Measurements from ENCODE around the gene NECAB2.
A peak's percentile ranks its signal among the peaks of the same experiment; 100 is the strongest.

DNA sequence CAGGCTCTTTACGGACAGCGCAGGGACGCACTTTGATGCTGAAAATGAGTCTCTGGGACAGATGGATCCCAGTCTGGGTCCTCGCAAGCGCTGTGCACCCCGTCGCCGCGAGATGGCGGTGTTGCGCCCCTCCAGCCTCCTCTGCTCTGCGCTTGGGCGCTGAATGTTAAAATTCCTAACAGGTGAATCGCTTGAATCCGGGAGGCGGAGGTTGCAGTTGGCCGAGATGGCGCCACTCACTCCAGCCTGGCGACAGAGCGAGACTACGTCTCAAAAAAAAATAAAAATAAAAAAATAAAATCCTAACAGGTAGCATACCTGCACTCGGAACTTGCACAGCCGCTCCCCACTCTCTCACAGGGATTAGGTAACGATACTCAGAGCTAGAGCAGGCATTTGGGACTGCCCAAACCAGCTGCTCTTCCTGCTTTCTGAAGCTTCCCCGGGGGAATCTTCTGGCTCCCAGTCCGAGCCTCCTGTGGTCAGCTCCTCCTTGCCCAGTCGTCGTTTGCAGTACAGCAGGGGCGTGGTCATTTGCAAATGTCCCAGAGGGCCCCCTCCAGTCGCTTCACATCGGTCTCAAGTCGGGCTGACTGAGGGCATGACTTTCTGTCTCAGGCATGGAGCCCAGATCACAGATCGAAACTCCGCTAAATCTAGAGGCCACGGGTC, 41.2 kb upstream of the NECAB2 start:
- no peak for TF ChIP-seq POLR2AphosphoS5 (IDR thresholded peaks at IDR 0.05)
- TF ChIP-seq, protein P1, sequence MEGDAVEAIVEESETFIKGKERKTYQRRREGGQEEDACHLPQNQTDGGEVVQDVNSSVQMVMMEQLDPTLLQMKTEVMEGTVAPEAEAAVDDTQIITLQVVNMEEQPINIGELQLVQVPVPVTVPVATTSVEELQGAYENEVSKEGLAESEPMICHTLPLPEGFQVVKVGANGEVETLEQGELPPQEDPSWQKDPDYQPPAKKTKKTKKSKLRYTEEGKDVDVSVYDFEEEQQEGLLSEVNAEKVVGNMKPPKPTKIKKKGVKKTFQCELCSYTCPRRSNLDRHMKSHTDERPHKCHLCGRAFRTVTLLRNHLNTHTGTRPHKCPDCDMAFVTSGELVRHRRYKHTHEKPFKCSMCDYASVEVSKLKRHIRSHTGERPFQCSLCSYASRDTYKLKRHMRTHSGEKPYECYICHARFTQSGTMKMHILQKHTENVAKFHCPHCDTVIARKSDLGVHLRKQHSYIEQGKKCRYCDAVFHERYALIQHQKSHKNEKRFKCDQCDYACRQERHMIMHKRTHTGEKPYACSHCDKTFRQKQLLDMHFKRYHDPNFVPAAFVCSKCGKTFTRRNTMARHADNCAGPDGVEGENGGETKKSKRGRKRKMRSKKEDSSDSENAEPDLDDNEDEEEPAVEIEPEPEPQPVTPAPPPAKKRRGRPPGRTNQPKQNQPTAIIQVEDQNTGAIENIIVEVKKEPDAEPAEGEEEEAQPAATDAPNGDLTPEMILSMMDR (IDR thresholded peaks at IDR 0.05; ENCODE audit: poor library complexity, severe bottlenecking), result peak; percentile 95
- TF ChIP-seq EZH2 (IDR thresholded peaks at IDR 0.05; ENCODE audit: borderline replicate concordance, insufficient read depth, low read length, poor library complexity, severe bottlenecking), result no peak
- TF ChIP-seq, protein P2, sequence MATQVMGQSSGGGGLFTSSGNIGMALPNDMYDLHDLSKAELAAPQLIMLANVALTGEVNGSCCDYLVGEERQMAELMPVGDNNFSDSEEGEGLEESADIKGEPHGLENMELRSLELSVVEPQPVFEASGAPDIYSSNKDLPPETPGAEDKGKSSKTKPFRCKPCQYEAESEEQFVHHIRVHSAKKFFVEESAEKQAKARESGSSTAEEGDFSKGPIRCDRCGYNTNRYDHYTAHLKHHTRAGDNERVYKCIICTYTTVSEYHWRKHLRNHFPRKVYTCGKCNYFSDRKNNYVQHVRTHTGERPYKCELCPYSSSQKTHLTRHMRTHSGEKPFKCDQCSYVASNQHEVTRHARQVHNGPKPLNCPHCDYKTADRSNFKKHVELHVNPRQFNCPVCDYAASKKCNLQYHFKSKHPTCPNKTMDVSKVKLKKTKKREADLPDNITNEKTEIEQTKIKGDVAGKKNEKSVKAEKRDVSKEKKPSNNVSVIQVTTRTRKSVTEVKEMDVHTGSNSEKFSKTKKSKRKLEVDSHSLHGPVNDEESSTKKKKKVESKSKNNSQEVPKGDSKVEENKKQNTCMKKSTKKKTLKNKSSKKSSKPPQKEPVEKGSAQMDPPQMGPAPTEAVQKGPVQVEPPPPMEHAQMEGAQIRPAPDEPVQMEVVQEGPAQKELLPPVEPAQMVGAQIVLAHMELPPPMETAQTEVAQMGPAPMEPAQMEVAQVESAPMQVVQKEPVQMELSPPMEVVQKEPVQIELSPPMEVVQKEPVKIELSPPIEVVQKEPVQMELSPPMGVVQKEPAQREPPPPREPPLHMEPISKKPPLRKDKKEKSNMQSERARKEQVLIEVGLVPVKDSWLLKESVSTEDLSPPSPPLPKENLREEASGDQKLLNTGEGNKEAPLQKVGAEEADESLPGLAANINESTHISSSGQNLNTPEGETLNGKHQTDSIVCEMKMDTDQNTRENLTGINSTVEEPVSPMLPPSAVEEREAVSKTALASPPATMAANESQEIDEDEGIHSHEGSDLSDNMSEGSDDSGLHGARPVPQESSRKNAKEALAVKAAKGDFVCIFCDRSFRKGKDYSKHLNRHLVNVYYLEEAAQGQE (IDR thresholded peaks at IDR 0.05; ENCODE audit: borderline replicate concordance), result no peak
- no peak for TF ChIP-seq TAF1 (IDR thresholded peaks at IDR 0.05; ENCODE audit: low read depth)
- TF ChIP-seq EP300 (conservative IDR thresholded peaks at IDR 0.05; ENCODE audit: poor library complexity, severe bottlenecking), result no peak

Data from neural cell (in vitro differentiated cells).